MM.1S (cell line): ENCODE results near the gene NOC4L.

ENCODE experiments used
- DNase-seq: peaks from one replicate; pipeline ENCODE4 v3.0.0-alpha.2; 2015
- H2AFZ ChIP-seq: fragments of 300-600 bp; sonication (generic); 2 replicates; pipeline ENCODE4 v1.6.0; 2016; ENCODE audit warnings: antibody characterized with exemption, low read length
- H3F3A ChIP-seq: fragments of 300-600 bp; sonication (generic); 2 replicates; pipeline ENCODE4 v1.6.1; 2016; ENCODE audit warnings: mild to moderate bottlenecking, antibody characterized with exemption, low read length, moderate library complexity, mixed read lengths; ENCODE audit not compliant: insufficient read depth
- H3K27ac ChIP-seq: fragments of 300-600 bp; sonication (generic); 2 replicates; pipeline ENCODE4 v1.5.1; 2016; ENCODE audit warnings: mild to moderate bottlenecking, low read length
- H3K27me3 ChIP-seq: fragments of 300-600 bp; sonication (generic); replicated peaks from 2 replicates; pipeline ENCODE4 v1.6.0; 2016; ENCODE audit warnings: low read length; ENCODE audit not compliant: insufficient read depth
- H3K36me3 ChIP-seq: fragments of 300-600 bp; sonication (generic); replicated peaks from 2 replicates; pipeline ENCODE4 v1.6.1; 2016; ENCODE audit warnings: mild to moderate bottlenecking, low read length, mixed read lengths; ENCODE audit not compliant: insufficient read depth
- H3K4me1 ChIP-seq: fragments of 300-600 bp; sonication (generic); 2 replicates; pipeline ENCODE4 v1.6.1; 2016; ENCODE audit warnings: low read length, mixed read lengths
- H3K4me2 ChIP-seq: fragments of 300-600 bp; sonication (generic); 2 replicates; pipeline ENCODE4 v1.6.0; 2016; ENCODE audit warnings: low read depth, low read length
- H3K4me3 ChIP-seq: fragments of 300-600 bp; sonication (generic); 2 replicates; pipeline ENCODE4 v1.5.1; 2016; ENCODE audit warnings: low read length, mixed read lengths
- H3K79me2 ChIP-seq: fragments of 300-600 bp; sonication (generic); 2 replicates; pipeline ENCODE4 v1.6.1; 2016; ENCODE audit warnings: mixed run types, low read length, mixed read lengths
- H3K9ac ChIP-seq: fragments of 300-600 bp; sonication (generic); 2 replicates; pipeline ENCODE4 v1.6.1; 2016; ENCODE audit warnings: low read length, mixed read lengths
- H3K9me2 ChIP-seq: fragments of 300-600 bp; sonication (generic); replicated peaks from 2 replicates; pipeline ENCODE4 v1.6.1; 2016; ENCODE audit warnings: mild to moderate bottlenecking, low read length, mixed read lengths; ENCODE audit not compliant: insufficient read depth
- H3K9me3 ChIP-seq: fragments of 300-600 bp; sonication (generic); replicated peaks from 2 replicates; pipeline ENCODE4 v1.6.1; 2016; ENCODE audit warnings: mild to moderate bottlenecking, low read length, mixed read lengths; ENCODE audit not compliant: insufficient read depth
- H4K20me1 ChIP-seq: fragments of 300-600 bp; sonication (generic); 2 replicates; pipeline ENCODE4 v1.6.1; 2016; ENCODE audit warnings: mild to moderate bottlenecking, low read length, moderate library complexity, mixed read lengths; ENCODE audit not compliant: insufficient read depth
- EZH2 ChIP-seq: fragments of 300-600 bp; sonication (generic); optimal IDR thresholded peaks from 2 replicates; pipeline ENCODE3; 2017; ENCODE audit warnings: low read depth, mild to moderate bottlenecking, antibody characterized with exemption, low read length, mixed read lengths
- EZH2phosphoT487 ChIP-seq: fragments of 300-600 bp; sonication (generic); IDR thresholded peaks from 2 replicates; pipeline ENCODE4 v1.6.1; 2018; ENCODE audit warnings: antibody characterized with exemption, low read length
- TF ChIP-seq, protein P1 (sequence below): fragments of 300-600 bp; sonication (generic); IDR thresholded peaks from 2 replicates; pipeline ENCODE4 v1.5.1; 2016; ENCODE audit warnings: antibody characterized with exemption, low read length, mixed read lengths

Gene NOC4L

DNA sequence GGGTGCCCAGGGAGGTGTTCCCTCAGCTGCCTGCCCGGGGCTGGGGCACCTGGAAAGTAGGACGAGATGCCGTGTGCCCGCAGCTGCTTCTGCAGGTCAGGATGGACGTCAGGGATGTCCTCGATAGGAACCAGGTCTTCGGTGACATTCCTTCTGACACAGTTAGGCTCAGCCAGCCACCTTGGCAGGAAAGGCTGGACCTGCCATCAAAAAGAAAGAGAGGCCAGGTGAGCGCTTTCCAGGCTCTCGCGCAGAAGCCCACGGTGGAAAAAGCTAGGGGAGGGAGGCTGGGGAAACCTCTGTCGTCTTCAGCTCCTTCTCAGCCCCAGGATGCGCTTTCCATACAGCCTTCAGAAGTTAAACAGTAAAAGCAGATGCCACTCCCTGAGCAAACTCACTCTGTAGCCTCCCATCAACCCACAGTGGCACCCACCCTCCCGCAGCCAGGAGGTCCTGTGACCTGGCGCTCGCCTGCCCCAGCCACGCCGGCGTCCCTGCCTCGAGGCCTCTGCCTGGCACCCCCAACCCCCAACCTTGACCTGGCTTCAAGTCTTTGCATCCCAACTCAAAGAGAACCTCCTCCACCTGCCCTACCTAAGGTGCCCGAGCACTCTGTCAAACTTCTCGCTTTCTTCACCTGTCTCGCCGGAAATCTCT lies 1.4 kb upstream of the NOC4L start:
- DNase-seq, result no peak
- Histone ChIP-seq H3F3A (no peaks in the 10 kb centered on the region), H3K36me3 (no peaks in the 10 kb centered on the region), H4K20me1 (no peaks in the 10 kb centered on the region), H3K4me1 (no peaks in the 10 kb centered on the region), H3K9ac (peak overlapping the region; percentile 55; the same call in 1 of the 2 replicates), H3K79me2 (peaks cover 43% of the 10 kb centered on the region), H3K4me2 (peak overlapping the region; percentile 73), H3K27me3 (no peaks in the 10 kb centered on the region), H3K4me3 (peak overlapping the region; percentile 70), H2AFZ (no peak overlapping the region), H3K27ac (peak overlapping the region; percentile 10; the same call in 1 of the 2 replicates), H3K9me3 (no peaks in the 10 kb centered on the region), H3K9me2 (no peaks in the 10 kb centered on the region)
- TF ChIP-seq EZH2 (no peak), EZH2phosphoT487 (no peak)
- TF ChIP-seq, protein P1, sequence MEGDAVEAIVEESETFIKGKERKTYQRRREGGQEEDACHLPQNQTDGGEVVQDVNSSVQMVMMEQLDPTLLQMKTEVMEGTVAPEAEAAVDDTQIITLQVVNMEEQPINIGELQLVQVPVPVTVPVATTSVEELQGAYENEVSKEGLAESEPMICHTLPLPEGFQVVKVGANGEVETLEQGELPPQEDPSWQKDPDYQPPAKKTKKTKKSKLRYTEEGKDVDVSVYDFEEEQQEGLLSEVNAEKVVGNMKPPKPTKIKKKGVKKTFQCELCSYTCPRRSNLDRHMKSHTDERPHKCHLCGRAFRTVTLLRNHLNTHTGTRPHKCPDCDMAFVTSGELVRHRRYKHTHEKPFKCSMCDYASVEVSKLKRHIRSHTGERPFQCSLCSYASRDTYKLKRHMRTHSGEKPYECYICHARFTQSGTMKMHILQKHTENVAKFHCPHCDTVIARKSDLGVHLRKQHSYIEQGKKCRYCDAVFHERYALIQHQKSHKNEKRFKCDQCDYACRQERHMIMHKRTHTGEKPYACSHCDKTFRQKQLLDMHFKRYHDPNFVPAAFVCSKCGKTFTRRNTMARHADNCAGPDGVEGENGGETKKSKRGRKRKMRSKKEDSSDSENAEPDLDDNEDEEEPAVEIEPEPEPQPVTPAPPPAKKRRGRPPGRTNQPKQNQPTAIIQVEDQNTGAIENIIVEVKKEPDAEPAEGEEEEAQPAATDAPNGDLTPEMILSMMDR, result no peak

DNA sequence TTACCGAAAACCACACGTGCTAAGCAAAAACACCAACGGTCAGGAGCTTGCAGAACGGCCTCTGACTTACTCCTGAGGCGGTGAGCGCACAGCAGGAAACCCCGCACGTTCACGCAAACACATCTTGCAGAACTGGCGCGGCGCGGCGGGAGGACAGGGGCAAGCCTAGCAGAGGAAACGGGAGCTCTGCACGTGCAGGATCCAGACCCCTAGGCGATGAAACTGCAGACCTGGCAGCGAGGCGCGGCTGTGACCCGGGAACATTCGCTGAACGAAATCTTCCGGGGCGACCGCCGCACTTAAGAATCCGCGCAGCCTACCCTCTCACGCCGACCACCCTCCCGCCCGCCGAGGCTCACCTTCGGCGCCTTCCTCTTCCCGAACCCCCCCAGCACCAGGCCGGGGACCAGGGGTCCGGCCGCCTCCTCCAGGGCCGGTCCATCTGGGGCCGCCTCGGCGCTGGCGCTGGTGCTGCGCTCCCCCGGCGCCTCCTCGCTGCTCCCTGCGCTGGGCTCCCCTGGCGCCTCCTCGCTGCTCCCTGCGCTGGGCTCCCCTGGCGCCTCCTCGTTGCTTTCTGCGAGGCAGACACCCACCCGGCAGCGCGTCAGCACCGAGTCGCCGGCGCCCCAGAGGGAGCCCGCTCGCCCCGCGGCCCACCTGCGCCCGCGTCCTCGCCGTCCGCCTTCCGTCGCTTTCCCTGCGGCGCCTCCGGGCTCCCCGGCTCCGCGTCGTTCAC lies 753 bp upstream of the NOC4L start:
- Histone ChIP-seq H3K9me2 (no peaks in the 10 kb centered on the region), H3K9me3 (no peaks in the 10 kb centered on the region), H3F3A (no peaks in the 10 kb centered on the region), H2AFZ (no peak overlapping the region), H3K36me3 (no peaks in the 10 kb centered on the region), H3K4me2 (peak overlapping the region; percentile 73), H4K20me1 (no peaks in the 10 kb centered on the region), H3K4me3 (peak overlapping the region; percentile 70), H3K27me3 (no peaks in the 10 kb centered on the region), H3K4me1 (no peaks in the 10 kb centered on the region), H3K27ac (peak overlapping the region; percentile 10; the same call in 1 of the 2 replicates), H3K79me2 (peaks cover 43% of the 10 kb centered on the region), H3K9ac (peak overlapping the region; percentile 55; the same call in 1 of the 2 replicates)
- no peak for TF ChIP-seq EZH2
- TF ChIP-seq, protein P1, result no peak
- TF ChIP-seq EZH2phosphoT487, result no peak
- peak; percentile 21 for DNase-seq

DNA sequence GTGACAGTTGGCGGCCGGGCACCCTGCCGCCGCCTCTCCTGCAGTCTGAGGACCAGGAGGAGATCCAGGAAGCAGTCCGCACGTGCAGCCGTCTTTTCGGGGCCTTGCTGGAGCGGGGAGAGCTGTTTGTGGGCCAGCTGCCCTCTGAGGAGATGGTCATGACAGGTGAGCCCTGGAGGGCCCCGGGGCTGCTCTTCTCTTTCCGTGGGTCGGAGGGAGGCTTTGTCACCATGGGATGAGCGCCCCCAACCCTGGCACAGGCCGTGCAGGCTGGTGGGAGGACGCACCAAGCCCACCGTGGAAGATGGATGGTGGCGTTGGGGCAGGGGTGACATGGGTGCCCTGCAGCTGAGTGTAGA lies 532 bp downstream of the NOC4L start:
- Histone ChIP-seq H3K4me1 (no peaks in the 10 kb centered on the region), H3K9me2 (no peaks in the 10 kb centered on the region), H3K9me3 (no peaks in the 10 kb centered on the region), H4K20me1 (no peaks in the 10 kb centered on the region), H3K4me3 (peak overlapping the region; percentile 80), H3K36me3 (no peaks in the 10 kb centered on the region), H3K27ac (no peak overlapping the region; the same call in 1 of the 2 replicates), H3K4me2 (peak overlapping the region; percentile 69), H3K27me3 (no peaks in the 10 kb centered on the region), H3F3A (no peaks in the 10 kb centered on the region), H3K79me2 (peaks cover 43% of the 10 kb centered on the region), H2AFZ (0 out of 2 replicates have a peak overlapping the region, but pooled peaks have one; percentile 27), H3K9ac (peak overlapping the region; percentile 87)
- TF ChIP-seq, protein P1, result no peak
- TF ChIP-seq EZH2 (no peak), EZH2phosphoT487 (no peak)
- DNase-seq, result no peak
